ENCODE data around the gene FGF6.
"Not testable (repeated sequence)": the region's sequence is repeated elsewhere in the genome, so short reads cannot be mapped to it uniquely, and the experiment has no call there.

Gene FGF6

DNA sequence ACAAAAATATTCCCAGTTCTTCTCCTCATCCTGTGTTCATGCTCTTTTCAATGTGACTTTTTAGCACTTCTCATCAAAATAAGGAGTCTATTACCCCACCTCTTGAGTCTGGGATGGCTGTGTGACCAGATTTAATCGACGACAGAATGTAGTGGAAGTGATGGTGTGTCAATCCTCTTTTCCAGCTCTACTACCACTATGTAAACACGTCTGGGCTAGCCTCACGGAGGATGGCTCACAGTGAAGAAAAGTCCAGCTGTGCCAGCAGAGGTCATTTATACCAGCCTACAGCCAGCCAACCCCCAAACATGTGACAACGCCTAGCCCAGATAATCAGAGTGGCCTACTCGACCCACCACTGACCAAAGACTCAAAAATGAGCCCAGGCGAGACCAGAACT, 37.3 kb upstream of the FGF6 start:
- TF ChIP-seq, protein P1, sequence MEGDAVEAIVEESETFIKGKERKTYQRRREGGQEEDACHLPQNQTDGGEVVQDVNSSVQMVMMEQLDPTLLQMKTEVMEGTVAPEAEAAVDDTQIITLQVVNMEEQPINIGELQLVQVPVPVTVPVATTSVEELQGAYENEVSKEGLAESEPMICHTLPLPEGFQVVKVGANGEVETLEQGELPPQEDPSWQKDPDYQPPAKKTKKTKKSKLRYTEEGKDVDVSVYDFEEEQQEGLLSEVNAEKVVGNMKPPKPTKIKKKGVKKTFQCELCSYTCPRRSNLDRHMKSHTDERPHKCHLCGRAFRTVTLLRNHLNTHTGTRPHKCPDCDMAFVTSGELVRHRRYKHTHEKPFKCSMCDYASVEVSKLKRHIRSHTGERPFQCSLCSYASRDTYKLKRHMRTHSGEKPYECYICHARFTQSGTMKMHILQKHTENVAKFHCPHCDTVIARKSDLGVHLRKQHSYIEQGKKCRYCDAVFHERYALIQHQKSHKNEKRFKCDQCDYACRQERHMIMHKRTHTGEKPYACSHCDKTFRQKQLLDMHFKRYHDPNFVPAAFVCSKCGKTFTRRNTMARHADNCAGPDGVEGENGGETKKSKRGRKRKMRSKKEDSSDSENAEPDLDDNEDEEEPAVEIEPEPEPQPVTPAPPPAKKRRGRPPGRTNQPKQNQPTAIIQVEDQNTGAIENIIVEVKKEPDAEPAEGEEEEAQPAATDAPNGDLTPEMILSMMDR (IDR thresholded peaks at IDR 0.05; ENCODE audit: insufficient read depth, missing control alignments): no peak
- FAIRE-seq: no peak
- no peak for DNase-seq (ENCODE audit: insufficient read length, low spot score)

DNA sequence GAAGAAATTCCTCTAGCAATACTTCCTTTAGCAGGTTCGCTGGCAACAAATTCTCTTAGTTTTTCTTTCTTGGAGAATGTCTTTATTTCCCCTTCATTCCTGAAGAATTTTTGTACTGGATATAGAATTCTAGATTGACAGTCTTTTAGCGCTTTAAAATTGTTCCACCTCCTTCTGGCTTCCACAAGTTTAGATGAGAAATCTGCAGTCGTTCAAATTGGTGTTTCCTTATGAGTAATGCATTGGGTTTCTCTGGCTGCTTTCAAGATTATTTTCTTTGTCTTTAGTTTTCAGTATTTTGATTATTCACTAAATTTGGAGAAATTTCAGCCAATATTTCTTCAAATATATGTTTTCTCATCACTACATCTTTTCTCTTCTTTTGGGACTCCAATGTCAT, 33.3 kb upstream of the FGF6 start:
- TF ChIP-seq, protein P1 (IDR thresholded peaks at IDR 0.05; ENCODE audit: insufficient read depth, missing control alignments): no peak
- DNase-seq (ENCODE audit: insufficient read length, low spot score) (no peak), FAIRE-seq (no peak)

- no peak for FAIRE-seq
- TF ChIP-seq, protein P1 (IDR thresholded peaks at IDR 0.05; ENCODE audit: insufficient read depth, missing control alignments): no peak
- DNase-seq (ENCODE audit: insufficient read length, low spot score): no peak
Measured at GRCh38 chr12:4477129-4477528, 31.5 kb upstream of the FGF6 start.

- no peak for FAIRE-seq
- DNase-seq (ENCODE audit: insufficient read length, low spot score): no peak
- TF ChIP-seq, protein P1 (IDR thresholded peaks at IDR 0.05; ENCODE audit: insufficient read depth, missing control alignments): no peak
Measured at GRCh38 chr12:4472046-4472445, 26.4 kb upstream of the FGF6 start.

DNA sequence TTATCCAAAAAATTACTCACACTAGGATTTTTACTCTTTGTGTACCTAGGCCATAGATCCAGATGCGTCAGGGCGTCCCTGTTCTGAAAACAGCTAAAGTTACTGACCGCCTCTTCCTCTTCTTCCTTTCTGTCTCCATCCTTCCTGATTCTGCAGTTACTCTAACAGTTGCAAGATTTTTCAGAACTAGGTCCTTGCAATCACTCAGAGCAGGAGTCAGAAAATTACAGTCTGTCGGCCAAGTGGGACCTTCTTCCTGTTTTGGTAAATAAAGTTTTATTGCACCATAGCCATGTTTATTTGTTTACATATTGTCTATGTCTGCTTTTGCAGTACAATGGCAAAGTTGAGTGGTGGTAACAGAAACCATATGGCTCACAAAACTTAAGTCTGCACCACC, 25.6 kb upstream of the FGF6 start:
- TF ChIP-seq, protein P1 (IDR thresholded peaks at IDR 0.05; ENCODE audit: insufficient read depth, missing control alignments): no peak
- FAIRE-seq: no peak
- no peak for DNase-seq (ENCODE audit: insufficient read length, low spot score)

- FAIRE-seq (no peak), DNase-seq (ENCODE audit: insufficient read length, low spot score) (no peak)
- TF ChIP-seq, protein P1 (IDR thresholded peaks at IDR 0.05; ENCODE audit: insufficient read depth, missing control alignments): no peak
Measured at GRCh38 chr12:4468994-4469393, 23.4 kb upstream of the FGF6 start.

DNA sequence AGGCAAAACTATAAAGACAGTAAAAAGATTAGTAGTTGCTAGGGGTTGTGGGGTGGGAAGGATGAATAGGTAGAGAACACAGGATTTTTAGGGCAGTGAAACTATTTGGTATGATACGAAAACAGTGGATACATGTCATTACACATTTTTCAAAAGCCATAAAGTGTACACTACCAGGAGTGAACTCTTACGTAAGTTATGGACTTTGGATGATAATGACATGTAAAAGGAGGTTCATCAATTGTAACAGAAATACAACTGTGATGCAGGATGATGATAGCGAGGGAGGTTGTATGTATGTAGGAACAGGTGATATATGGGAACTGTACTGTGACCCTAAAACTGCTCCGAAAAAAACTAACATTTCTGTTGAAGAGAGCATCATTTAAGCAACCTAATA, 15.1 kb upstream of the FGF6 start:
- TF ChIP-seq, protein P1 (IDR thresholded peaks at IDR 0.05; ENCODE audit: insufficient read depth, missing control alignments): no peak
- DNase-seq (ENCODE audit: insufficient read length, low spot score) (no peak), FAIRE-seq (no peak)

GRCh38 chr12:4455849-4456248, 10.2 kb upstream of the FGF6 start:
- not testable (repeated sequence) for FAIRE-seq; DNase-seq (ENCODE audit: insufficient read length, low spot score)
